GM23338 (cell line): ENCODE data around the gene METTL14. TPM values are rescaled to one million over a fixed set of nuclear protein-coding genes. Genes with fewer than 3 reads are reported as not detected.

Source experiments
- ATAC-seq: fragments of 200-7000 bp; cut with Tn5 transposase; 3 replicates; pipeline ENCODE4 v1.9.1; 2020
- DNase-seq: peaks from one replicate; pipeline ENCODE4 v3.0.0-alpha.2; 2015; ENCODE audit warnings: low spot score
- H2AFZ ChIP-seq: fragments of 200-600 bp; sonication (generic); 2 replicates; pipeline ENCODE4 v1.8.0; 2016; ENCODE audit warnings: antibody characterized with exemption, mild to moderate bottlenecking, moderate library complexity
- H3F3A ChIP-seq: fragments of 200-600 bp; sonication (generic); replicated peaks from 2 replicates; pipeline ENCODE4 v1.8.0; 2017; ENCODE audit warnings: antibody characterized with exemption, mixed run types, low read depth
- H3K27ac ChIP-seq: fragments of 200-600 bp; sonication (generic); 2 replicates; pipeline ENCODE4 v1.6.1; 2016; ENCODE audit warnings: low read depth
- H3K27me3 ChIP-seq: fragments of 200-600 bp; sonication (generic); 2 replicates; pipeline ENCODE4 v1.8.0; 2016; ENCODE audit warnings: mild to moderate bottlenecking, mixed run types, moderate library complexity; ENCODE audit not compliant: insufficient read depth
- H3K36me3 ChIP-seq: fragments of 200-600 bp; sonication (generic); 2 replicates; pipeline ENCODE4 v1.8.0; 2016; ENCODE audit warnings: mild to moderate bottlenecking; ENCODE audit not compliant: insufficient read depth
- H3K4me1 ChIP-seq: fragments of 200-600 bp; sonication (generic); 2 replicates; pipeline ENCODE4 v1.8.0; 2016; ENCODE audit warnings: mild to moderate bottlenecking, moderate library complexity; ENCODE audit not compliant: insufficient read depth
- H3K4me2 ChIP-seq: fragments of 200-600 bp; sonication (generic); 2 replicates; pipeline ENCODE4 v1.7.1; 2017; ENCODE audit warnings: mixed run types
- H3K4me3 ChIP-seq: fragments of 200-600 bp; sonication (generic); 2 replicates; pipeline ENCODE4 v1.6.1; 2016; ENCODE audit warnings: mixed run types
- H3K79me2 ChIP-seq: fragments of 200-600 bp; sonication (generic); replicated peaks from 2 replicates; pipeline ENCODE4 v1.8.0; 2017; ENCODE audit warnings: mild to moderate bottlenecking; ENCODE audit not compliant: insufficient read depth
- H3K9me2 ChIP-seq: fragments of 200-600 bp; sonication (generic); 2 replicates; pipeline ENCODE4 v1.8.0; 2017; ENCODE audit not compliant: insufficient read depth
- H4K20me1 ChIP-seq: fragments of 200-600 bp; sonication (generic); replicated peaks from 2 replicates; pipeline ENCODE4 v1.8.0; 2017; ENCODE audit warnings: mild to moderate bottlenecking; ENCODE audit not compliant: insufficient read depth
- H3K27ac Mint-ChIP-seq: 2 replicates; pipeline ENCODE4 v1.8.0; 2020; ENCODE audit warnings: inconsistent platforms, mild to moderate bottlenecking, moderate library complexity, mixed read lengths
- H3K27me3 Mint-ChIP-seq: 3 replicates; pipeline ENCODE4 v1.8.0; 2022; ENCODE audit warnings: low read depth, mild to moderate bottlenecking, moderate library complexity, mixed read lengths, inconsistent platforms; ENCODE audit not compliant: insufficient read depth, poor library complexity
- H3K36me3 Mint-ChIP-seq: 3 replicates; pipeline ENCODE4 v1.8.0; 2021; ENCODE audit warnings: low read depth, mild to moderate bottlenecking, inconsistent platforms, moderate library complexity, mixed read lengths
- H3K4me1 Mint-ChIP-seq: 3 replicates; pipeline ENCODE4 v1.8.0; 2020; ENCODE audit warnings: mild to moderate bottlenecking, inconsistent platforms, mixed read lengths
- H3K4me3 Mint-ChIP-seq: 3 replicates; pipeline ENCODE4 v1.8.0; 2021; ENCODE audit warnings: moderate library complexity, mild to moderate bottlenecking, inconsistent platforms, mixed read lengths
- H3K9me3 Mint-ChIP-seq: 3 replicates; pipeline ENCODE4 v1.8.0; 2020; ENCODE audit warnings: moderate library complexity, mild to moderate bottlenecking, inconsistent platforms, mixed read lengths
- ETS1 ChIP-seq: IDR thresholded peaks from 2 replicates; pipeline ENCODE4 v1.6.1; 2016; ENCODE audit warnings: antibody characterized with exemption
- JUNB ChIP-seq: IDR thresholded peaks from one replicate; pipeline ENCODE4 v1.6.1; 2016; ENCODE audit warnings: antibody characterized with exemption; ENCODE audit not compliant: unreplicated experiment
- NANOG ChIP-seq: IDR thresholded peaks from 2 replicates; pipeline ENCODE4 v1.6.1; 2016; ENCODE audit warnings: antibody characterized with exemption, borderline replicate concordance
- STAT1 ChIP-seq: IDR thresholded peaks from one replicate; pipeline ENCODE4 v1.6.1; 2016; ENCODE audit warnings: antibody characterized with exemption; ENCODE audit not compliant: unreplicated experiment
- polyA plus RNA-seq: library from polyadenylated mRNA; unstranded; fragments of >200 nt; fragmentation: Nextera tagmentation; extraction: Ambion mirVana; gene quantifications from 2 replicates; pipeline ENCODE4 v1.2.1, GENCODE V29; 2016
- total RNA-seq: library from RNA; depleted of rRNA; stranded (reverse); fragments of >200 nt; shearing (Covaris generic); gene quantifications from 2 replicates; pipeline ENCODE4 v1.2.3, GENCODE V29; 2014
- TF ChIP-seq, protein P1 (sequence below): fragments of 250-450 bp; sonication (Bioruptor Pico); IDR thresholded peaks from 2 replicates; pipeline ENCODE4 v1.5.0; 2020; ENCODE audit warnings: mild to moderate bottlenecking, moderate library complexity
- TF ChIP-seq, protein P2 (sequence below): IDR thresholded peaks from one replicate; pipeline ENCODE4 v1.6.1; 2018; ENCODE audit warnings: antibody characterized with exemption; ENCODE audit not compliant: unreplicated experiment

The METTL14 gene
- total and polyA plus RNA-seq, 2 experiments from 2014 or later: 39.3 to 56.8 TPM

GRCh38 chr4:118714682-118715081 is 29.5 kb downstream of the METTL14 start:
- ATAC-seq (no peak), DNase-seq (no peak)
- Mint-ChIP-seq H3K4me3 (no peak overlapping the region), H3K27me3 (no peaks in the 10 kb centered on the region), H3K9me3 (no peaks in the 10 kb centered on the region), H3K4me1 (no peaks in the 10 kb centered on the region), H3K36me3 (peaks cover 11% of the 10 kb centered on the region), H3K27ac (no peak overlapping the region)
- Histone ChIP-seq H4K20me1 (no peaks in the 10 kb centered on the region), H3K27ac (no peak overlapping the region), H2AFZ (no peak overlapping the region), H3K79me2 (no peaks in the 10 kb centered on the region), H3F3A (no peaks in the 10 kb centered on the region), H3K27me3 (no peaks in the 10 kb centered on the region), H3K4me2 (no peak overlapping the region), H3K4me3 (no peak overlapping the region), H3K4me1 (no peaks in the 10 kb centered on the region), H3K36me3 (peaks cover 10% of the 10 kb centered on the region; the same call in 1 of the 2 replicates), H3K9me2 (no peaks in the 10 kb centered on the region)
- TF ChIP-seq STAT1 (no peak), JUNB (no peak), ETS1 (no peak), NANOG (no peak)
- TF ChIP-seq, protein P1, sequence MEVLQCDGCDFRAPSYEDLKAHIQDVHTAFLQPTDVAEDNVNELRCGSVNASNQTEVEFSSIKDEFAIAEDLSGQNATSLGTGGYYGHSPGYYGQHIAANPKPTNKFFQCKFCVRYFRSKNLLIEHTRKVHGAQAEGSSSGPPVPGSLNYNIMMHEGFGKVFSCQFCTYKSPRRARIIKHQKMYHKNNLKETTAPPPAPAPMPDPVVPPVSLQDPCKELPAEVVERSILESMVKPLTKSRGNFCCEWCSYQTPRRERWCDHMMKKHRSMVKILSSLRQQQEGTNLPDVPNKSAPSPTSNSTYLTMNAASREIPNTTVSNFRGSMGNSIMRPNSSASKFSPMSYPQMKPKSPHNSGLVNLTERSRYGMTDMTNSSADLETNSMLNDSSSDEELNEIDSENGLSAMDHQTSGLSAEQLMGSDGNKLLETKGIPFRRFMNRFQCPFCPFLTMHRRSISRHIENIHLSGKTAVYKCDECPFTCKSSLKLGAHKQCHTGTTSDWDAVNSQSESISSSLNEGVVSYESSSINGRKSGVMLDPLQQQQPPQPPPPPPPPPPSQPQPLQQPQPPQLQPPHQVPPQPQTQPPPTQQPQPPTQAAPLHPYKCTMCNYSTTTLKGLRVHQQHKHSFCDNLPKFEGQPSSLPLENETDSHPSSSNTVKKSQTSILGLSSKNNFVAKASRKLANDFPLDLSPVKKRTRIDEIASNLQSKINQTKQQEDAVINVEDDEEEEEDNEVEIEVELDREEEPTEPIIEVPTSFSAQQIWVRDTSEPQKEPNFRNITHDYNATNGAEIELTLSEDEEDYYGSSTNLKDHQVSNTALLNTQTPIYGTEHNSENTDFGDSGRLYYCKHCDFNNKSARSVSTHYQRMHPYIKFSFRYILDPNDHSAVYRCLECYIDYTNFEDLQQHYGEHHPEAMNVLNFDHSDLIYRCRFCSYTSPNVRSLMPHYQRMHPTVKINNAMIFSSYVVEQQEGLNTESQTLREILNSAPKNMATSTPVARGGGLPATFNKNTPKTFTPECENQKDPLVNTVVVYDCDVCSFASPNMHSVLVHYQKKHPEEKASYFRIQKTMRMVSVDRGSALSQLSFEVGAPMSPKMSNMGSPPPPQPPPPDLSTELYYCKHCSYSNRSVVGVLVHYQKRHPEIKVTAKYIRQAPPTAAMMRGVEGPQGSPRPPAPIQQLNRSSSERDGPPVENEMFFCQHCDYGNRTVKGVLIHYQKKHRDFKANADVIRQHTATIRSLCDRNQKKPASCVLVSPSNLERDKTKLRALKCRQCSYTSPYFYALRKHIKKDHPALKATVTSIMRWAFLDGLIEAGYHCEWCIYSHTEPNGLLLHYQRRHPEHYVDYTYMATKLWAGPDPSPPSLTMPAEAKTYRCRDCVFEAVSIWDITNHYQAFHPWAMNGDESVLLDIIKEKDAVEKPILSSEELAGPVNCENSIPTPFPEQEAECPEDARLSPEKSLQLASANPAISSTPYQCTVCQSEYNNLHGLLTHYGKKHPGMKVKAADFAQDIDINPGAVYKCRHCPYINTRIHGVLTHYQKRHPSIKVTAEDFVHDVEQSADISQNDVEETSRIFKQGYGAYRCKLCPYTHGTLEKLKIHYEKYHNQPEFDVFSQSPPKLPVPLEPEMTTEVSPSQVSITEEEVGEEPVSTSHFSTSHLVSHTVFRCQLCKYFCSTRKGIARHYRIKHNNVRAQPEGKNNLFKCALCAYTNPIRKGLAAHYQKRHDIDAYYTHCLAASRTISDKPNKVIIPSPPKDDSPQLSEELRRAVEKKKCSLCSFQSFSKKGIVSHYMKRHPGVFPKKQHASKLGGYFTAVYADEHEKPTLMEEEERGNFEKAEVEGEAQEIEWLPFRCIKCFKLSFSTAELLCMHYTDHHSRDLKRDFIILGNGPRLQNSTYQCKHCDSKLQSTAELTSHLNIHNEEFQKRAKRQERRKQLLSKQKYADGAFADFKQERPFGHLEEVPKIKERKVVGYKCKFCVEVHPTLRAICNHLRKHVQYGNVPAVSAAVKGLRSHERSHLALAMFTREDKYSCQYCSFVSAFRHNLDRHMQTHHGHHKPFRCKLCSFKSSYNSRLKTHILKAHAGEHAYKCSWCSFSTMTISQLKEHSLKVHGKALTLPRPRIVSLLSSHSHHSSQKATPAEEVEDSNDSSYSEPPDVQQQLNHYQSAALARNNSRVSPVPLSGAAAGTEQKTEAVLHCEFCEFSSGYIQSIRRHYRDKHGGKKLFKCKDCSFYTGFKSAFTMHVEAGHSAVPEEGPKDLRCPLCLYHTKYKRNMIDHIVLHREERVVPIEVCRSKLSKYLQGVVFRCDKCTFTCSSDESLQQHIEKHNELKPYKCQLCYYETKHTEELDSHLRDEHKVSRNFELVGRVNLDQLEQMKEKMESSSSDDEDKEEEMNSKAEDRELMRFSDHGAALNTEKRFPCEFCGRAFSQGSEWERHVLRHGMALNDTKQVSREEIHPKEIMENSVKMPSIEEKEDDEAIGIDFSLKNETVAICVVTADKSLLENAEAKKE (CRISPR knock-in tag): no peak
- TF ChIP-seq, protein P2, sequence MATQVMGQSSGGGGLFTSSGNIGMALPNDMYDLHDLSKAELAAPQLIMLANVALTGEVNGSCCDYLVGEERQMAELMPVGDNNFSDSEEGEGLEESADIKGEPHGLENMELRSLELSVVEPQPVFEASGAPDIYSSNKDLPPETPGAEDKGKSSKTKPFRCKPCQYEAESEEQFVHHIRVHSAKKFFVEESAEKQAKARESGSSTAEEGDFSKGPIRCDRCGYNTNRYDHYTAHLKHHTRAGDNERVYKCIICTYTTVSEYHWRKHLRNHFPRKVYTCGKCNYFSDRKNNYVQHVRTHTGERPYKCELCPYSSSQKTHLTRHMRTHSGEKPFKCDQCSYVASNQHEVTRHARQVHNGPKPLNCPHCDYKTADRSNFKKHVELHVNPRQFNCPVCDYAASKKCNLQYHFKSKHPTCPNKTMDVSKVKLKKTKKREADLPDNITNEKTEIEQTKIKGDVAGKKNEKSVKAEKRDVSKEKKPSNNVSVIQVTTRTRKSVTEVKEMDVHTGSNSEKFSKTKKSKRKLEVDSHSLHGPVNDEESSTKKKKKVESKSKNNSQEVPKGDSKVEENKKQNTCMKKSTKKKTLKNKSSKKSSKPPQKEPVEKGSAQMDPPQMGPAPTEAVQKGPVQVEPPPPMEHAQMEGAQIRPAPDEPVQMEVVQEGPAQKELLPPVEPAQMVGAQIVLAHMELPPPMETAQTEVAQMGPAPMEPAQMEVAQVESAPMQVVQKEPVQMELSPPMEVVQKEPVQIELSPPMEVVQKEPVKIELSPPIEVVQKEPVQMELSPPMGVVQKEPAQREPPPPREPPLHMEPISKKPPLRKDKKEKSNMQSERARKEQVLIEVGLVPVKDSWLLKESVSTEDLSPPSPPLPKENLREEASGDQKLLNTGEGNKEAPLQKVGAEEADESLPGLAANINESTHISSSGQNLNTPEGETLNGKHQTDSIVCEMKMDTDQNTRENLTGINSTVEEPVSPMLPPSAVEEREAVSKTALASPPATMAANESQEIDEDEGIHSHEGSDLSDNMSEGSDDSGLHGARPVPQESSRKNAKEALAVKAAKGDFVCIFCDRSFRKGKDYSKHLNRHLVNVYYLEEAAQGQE: no peak
